Loucy (cell line): Measurements from ENCODE around the gene AMOTL2.

ENCODE experiments used
- H2AFZ ChIP-seq: fragments of 200-600 bp; sonication (generic); 2 replicates; pipeline ENCODE4 v1.6.0; 2016; ENCODE audit warnings: antibody characterized with exemption, mild to moderate bottlenecking, low read length, moderate library complexity
- H3F3A ChIP-seq: fragments of 200-600 bp; 2 replicates; pipeline ENCODE4 v1.6.0; 2016; ENCODE audit warnings: antibody characterized with exemption, low read depth, mild to moderate bottlenecking
- H3K27me3 ChIP-seq: fragments of 200-600 bp; sonication (generic); 2 replicates; pipeline ENCODE4 v1.6.1; 2014; ENCODE audit warnings: low read length, mild to moderate bottlenecking; ENCODE audit not compliant: insufficient read depth, poor library complexity, severe bottlenecking
- H3K36me3 ChIP-seq: fragments of 200-600 bp; sonication (generic); 2 replicates; pipeline ENCODE4 v1.6.1; 2016; ENCODE audit warnings: low read length; ENCODE audit not compliant: insufficient read depth
- H3K4me1 ChIP-seq: fragments of 200-600 bp; sonication (generic); 2 replicates; pipeline ENCODE4 v1.5.1; 2014; ENCODE audit warnings: low read length, mild to moderate bottlenecking; ENCODE audit not compliant: insufficient read depth, poor library complexity, severe bottlenecking
- H3K4me2 ChIP-seq: fragments of 200-600 bp; sonication (generic); 2 replicates; pipeline ENCODE4 v1.6.0; 2014; ENCODE audit warnings: antibody characterized with exemption, low read length, low read depth, mild to moderate bottlenecking; ENCODE audit not compliant: poor library complexity, severe bottlenecking
- H3K4me3 ChIP-seq: fragments of 200-600 bp; sonication (generic); 2 replicates; pipeline ENCODE4 v1.5.1; 2014; ENCODE audit warnings: low read length, mild to moderate bottlenecking, mixed read lengths; ENCODE audit not compliant: poor library complexity, severe bottlenecking
- H3K79me2 ChIP-seq: fragments of 200-600 bp; sonication (generic); 2 replicates; pipeline ENCODE4 v1.6.1; 2014; ENCODE audit warnings: low read length; ENCODE audit not compliant: insufficient read depth
- H3K9ac ChIP-seq: fragments of 200-600 bp; sonication (generic); 2 replicates; pipeline ENCODE4 v1.6.0; 2014; ENCODE audit warnings: mild to moderate bottlenecking, low read depth, low read length, moderate library complexity; ENCODE audit not compliant: poor library complexity, severe bottlenecking
- H3K9me2 ChIP-seq: fragments of 200-600 bp; sonication (generic); replicated peaks from 2 replicates; pipeline ENCODE4 v1.6.1; 2016; ENCODE audit warnings: low read depth, low read length, mixed read lengths
- H3K9me3 ChIP-seq: fragments of 200-600 bp; sonication (generic); 2 replicates; pipeline ENCODE4 v1.6.1; 2014; ENCODE audit warnings: mild to moderate bottlenecking, antibody characterized with exemption, low read length, low read depth; ENCODE audit not compliant: insufficient read depth
- H4K20me1 ChIP-seq: fragments of 200-600 bp; sonication (generic); 2 replicates; pipeline ENCODE4 v1.6.0; 2014; ENCODE audit warnings: antibody characterized with exemption, low read length, mild to moderate bottlenecking; ENCODE audit not compliant: insufficient read depth, poor library complexity, severe bottlenecking
- CTCF ChIP-seq: fragments of 200-600 bp; sonication (generic); conservative IDR thresholded peaks from 2 replicates; pipeline ENCODE4 v1.5.1; 2014; ENCODE audit warnings: mild to moderate bottlenecking, antibody characterized with exemption, low read length
- EZH2phosphoT487 ChIP-seq: fragments of 200-600 bp; IDR thresholded peaks from 2 replicates; pipeline ENCODE4 v1.6.1; 2018; ENCODE audit warnings: antibody characterized with exemption, mild to moderate bottlenecking, moderate library complexity, borderline replicate concordance

Gene AMOTL2

DNA sequence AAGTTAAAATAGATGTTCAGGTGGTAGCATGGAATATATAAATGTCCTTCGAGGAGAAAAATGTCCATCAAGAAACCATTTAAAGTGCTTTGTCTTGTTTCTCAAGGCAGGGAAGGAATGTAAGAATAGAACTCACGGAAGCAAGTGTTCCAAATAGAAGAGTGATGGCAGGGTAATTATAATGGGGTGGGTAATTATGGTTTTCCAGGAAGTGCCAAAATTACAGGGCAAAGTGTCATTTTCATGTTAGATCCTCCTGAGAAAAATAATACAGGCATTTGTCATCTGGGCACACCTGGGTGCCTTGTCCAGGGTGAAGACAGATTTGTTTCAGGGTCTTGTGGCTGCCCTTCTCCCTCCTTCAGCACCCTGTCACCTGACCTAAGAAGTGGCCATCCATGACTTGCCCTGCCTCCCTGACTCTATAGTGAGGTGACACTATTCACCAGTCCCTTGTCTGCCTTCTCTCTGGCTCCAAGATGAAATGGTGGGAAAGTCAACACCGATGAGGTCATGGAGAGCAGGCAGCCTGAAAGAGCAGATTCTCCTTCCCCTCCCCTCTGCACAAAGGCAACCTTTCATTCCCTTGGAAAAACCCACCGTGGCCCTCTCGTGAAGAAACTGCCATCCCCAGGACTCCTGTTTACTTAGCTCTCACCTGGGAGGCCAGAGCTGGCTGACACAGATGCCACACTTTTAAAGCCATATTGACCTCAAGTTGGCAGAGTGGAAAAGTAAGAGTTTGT lies 45.1 kb upstream of the AMOTL2 start:
- H3K79me2 ChIP-seq = no peaks in the 10 kb centered on the region
- no peak overlapping the region for H3K9ac ChIP-seq

GRCh38 chr3:134409041-134409440 lies 34.8 kb upstream of the AMOTL2 start:
- Histone ChIP-seq H3K4me1 (no peaks in the 10 kb centered on the region), H4K20me1 (no peaks in the 10 kb centered on the region), H3K9ac (no peak overlapping the region), H3K4me2 (no peak overlapping the region), H3K36me3 (no peaks in the 10 kb centered on the region), H3K79me2 (no peaks in the 10 kb centered on the region), H3K9me3 (no peaks in the 10 kb centered on the region), H3F3A (no peaks in the 10 kb centered on the region), H2AFZ (no peak overlapping the region), H3K27me3 (no peaks in the 10 kb centered on the region), H3K9me2 (no peaks in the 10 kb centered on the region), H3K4me3 (no peak overlapping the region)
- no peak for TF ChIP-seq CTCF

More for the DNA sequence above, 45.1 kb upstream of the AMOTL2 start:
- Histone ChIP-seq H4K20me1 (no peaks in the 10 kb centered on the region), H3K4me2 (no peak overlapping the region), H3F3A (no peaks in the 10 kb centered on the region), H3K4me3 (no peak overlapping the region), H3K27me3 (peaks cover 8% of the 10 kb centered on the region), H3K9me3 (peaks cover 4% of the 10 kb centered on the region; the same call in 1 of the 2 replicates), H3K36me3 (no peaks in the 10 kb centered on the region), H3K9me2 (no peaks in the 10 kb centered on the region), H3K4me1 (no peaks in the 10 kb centered on the region), H2AFZ (no peak overlapping the region)
- TF ChIP-seq CTCF = no peak
- TF ChIP-seq EZH2phosphoT487 = no peak

DNA sequence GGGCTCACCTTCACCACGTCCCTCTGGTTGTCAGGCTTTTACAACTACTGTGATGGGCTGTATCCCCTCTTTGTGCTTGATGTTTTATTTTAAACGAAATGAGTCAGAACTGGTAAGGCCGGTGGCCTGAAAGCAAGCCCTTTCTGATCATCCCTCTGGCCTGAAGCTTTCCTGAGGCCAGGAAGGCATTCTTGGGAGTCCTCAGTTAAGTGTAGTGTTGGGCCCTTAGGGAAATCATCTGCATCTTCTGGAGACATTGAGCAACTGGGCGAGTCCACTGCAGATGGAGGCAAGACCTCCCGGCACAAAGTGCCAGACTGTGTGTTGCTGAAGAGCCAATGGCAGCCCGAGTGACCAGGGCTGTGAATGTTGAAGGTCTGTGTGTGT lies 33.0 kb upstream of the AMOTL2 start:
- Histone ChIP-seq H3K79me2 (no peaks in the 10 kb centered on the region), H3K9me3 (0 out of 2 replicates have a peak, but pooled peaks cover 3% of the 10 kb centered on the region), H3K9me2 (no peaks in the 10 kb centered on the region), H3K27me3 (no peaks in the 10 kb centered on the region), H3K4me1 (no peaks in the 10 kb centered on the region), H3K36me3 (no peaks in the 10 kb centered on the region), H2AFZ (no peak overlapping the region), H3F3A (no peaks in the 10 kb centered on the region), H4K20me1 (no peaks in the 10 kb centered on the region), H3K4me3 (no peak overlapping the region), H3K9ac (no peak overlapping the region), H3K4me2 (no peak overlapping the region)
- TF ChIP-seq CTCF (no peak), EZH2phosphoT487 (no peak)
